Smooth muscle cell of the pulmonary artery (primary cell): ENCODE results near the gene IFNW1. TPM values are rescaled to one million over a fixed set of nuclear protein-coding genes. Genes with fewer than 3 reads are reported as not detected.

ENCODE experiments used
- total RNA-seq: library from RNA; depleted of rRNA; stranded (reverse); fragments of >200 nt; gene quantifications from 2 replicates; pipeline ENCODE4 v1.2.3, GENCODE V29; 2014

Gene IFNW1
- not detected in 2 replicates for total RNA-seq

DNA sequence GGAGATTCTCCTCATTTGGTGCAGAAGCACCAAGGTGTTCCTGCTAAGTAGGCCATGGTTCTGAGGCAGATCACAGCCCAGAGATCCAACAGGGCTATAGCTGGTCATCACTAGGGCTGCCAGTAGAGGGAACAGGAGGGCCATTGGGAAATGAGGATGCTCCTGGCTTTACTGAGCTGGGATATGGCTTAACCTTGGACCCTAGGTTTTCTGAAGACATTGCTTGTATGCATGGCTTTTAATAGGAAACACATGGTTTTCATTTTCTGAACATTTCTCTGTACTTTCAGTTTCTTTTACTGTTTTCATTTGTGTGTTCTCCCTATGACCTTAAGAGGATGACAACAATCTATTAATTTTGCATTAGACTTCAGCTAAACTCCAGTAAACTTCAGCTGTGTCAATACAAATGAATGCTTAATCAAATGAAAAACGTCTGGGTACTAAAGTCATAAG, at the start of gene IFNW1:
TSS of gene IFNW1 (minus strand) at position 406 of the 456 bp plus-strand sequence. CDS start at position 144, 262 bp downstream.

DNA sequence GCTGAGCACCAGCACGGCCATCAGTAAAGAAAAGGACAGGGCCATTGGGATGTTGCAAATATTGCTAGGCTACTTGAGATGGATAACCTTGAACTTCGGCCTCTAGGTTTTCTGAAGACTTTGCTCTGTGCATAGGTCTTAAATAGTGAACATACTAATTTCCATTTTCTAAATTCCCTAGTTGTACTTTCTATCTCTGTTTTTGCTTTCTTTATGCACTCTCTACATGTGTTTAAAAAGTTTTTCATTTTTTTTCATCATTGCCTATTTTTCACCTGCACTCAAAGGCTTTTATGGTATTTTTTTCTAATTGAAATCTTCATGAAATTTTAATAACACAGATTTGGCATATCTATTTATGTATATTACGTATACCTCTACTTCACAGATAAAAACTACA, 45.9 kb upstream of the IFNW1 start, which contains the start of gene IFNA4:
TSS of gene IFNA4 (minus strand) at position 101 of the 400 bp plus-strand sequence. CDS start at position 45, 56 bp downstream.

DNA sequence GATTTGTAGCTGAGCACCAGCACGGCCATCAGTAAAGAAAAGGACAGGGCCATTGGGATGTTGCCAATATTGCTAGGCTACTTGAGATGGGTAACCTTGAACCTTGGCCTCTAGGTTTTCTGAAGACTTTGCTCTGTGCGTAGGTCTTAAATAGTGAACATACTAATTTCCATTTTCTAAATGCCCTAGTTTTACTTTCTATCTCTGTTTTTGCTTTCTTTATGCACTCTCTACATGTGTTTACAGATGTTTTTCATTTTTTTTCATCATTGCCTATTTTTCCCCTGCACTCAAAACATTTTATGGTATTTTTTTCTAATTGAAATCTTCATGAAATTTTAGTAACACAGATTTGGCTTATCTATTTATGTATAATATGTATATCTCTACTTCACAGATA, 24.9 kb upstream of the IFNW1 start, which contains the start of gene IFNA21:
TSS of gene IFNA21 (minus strand) at position 101 of the 400 bp plus-strand sequence. CDS start at position 53, 48 bp downstream.

Other genes with a start within 250 kb of the IFNW1 start
- gene HACD4, start 110.2 kb downstream of the IFNW1 start, total RNA-seq: 2.0 and 5.0 TPM in 2 replicates
- not detected in 2 replicates for gene IFNB1, start 63.9 kb downstream of the IFNW1 start, total RNA-seq
- gene IFNA21, start 24.8 kb upstream of the IFNW1 start, total RNA-seq: not detected in 2 replicates
- not detected in 2 replicates for gene IFNA4, start 45.8 kb upstream of the IFNW1 start, total RNA-seq
- not detected in 2 replicates for gene IFNA7, start 60.4 kb upstream of the IFNW1 start, total RNA-seq
- gene IFNA10, start 65.3 kb upstream of the IFNW1 start, total RNA-seq: not detected in 2 replicates
- gene IFNA16, start 75.5 kb upstream of the IFNW1 start, total RNA-seq: not detected in 2 replicates
- not detected in 2 replicates for gene IFNA17, start 86.4 kb upstream of the IFNW1 start, total RNA-seq
- not detected in 2 replicates for gene IFNA14, start 98.2 kb upstream of the IFNW1 start, total RNA-seq
- gene IFNA5, start 163.5 kb upstream of the IFNW1 start, total RNA-seq: not detected in 2 replicates
- gene KLHL9, start 193.6 kb upstream of the IFNW1 start, total RNA-seq: 37.7 and 49.3 TPM in 2 replicates
- not detected in 2 replicates for gene IFNA6, start 209.1 kb upstream of the IFNW1 start, total RNA-seq
- gene IFNA13, start 226.2 kb upstream of the IFNW1 start, total RNA-seq: not detected in 2 replicates
- not detected in 2 replicates for gene IFNA2, start 243.6 kb upstream of the IFNW1 start, total RNA-seq